ENCODE results near the gene RAB17.
"Not testable (repeated sequence)": the region's sequence is repeated elsewhere in the genome, so short reads cannot be mapped to it uniquely, and the experiment has no call there.

Gene RAB17

DNA sequence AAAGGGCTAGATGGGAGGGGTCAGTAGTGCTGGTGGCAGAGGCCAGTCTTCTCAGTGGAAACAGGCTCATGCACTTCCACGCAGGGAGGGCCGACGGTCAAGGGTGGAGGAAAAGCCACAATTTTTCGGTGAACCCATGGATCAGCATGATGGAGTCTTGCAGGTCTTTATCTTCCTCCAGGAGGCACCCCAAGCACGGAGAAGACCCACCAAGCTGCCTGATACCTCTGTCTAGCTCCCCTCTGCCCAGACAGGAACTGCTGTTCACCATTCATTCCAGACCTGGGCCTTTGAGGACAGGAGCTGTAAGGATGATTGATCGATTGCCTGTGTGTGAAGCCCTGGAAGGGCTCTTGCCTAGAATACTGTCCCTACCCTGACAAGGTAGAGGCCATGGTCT lies 34.0 kb upstream of the RAB17 start:
- no peak for DNase-seq (ENCODE audit: low read depth in 2 of 2)

DNA sequence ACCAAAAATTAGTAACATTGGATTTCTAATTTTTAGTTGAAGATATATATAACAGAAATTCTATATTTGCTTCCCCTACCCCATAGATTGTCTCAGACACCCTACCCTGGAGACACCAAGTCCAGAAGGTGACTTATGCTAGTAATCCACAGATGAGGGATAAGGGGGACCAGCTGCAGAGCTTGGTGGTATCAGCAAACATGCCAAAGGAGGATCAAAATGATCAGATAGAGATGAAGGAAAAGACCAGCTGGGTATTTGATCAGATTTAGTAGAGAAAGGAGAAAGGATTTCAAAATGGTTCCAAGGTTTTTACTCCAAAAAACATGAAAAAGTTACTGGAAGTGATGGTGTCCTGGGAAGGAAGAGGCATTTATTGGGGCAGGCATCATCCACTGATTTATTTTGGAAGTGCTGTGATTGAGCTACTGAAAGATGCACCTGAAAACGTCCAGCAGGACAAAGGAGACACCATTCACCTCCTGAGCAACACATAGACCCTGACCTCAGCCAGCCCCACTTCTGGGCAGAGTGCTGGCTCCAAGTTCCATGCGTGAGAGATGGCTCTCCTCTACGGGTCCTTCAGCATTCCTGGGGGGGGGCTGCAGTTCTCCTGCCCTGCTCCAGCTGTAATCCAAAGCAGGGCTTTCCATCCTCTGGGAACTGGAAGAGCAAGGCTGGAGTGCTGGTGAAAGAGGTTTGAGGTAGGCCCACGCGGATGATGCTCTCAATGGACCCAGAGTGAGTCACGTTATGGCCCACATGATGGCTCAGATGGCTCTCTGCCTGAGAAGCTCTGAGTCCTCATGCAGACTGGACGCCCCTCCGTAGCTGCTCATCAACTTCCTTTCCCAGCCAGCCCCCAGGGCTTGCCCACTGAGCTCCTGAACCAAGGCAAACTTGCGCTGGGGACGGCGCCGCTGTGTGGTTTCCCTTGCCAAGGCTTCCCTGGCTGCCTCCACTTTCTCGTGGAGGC lies 33.2 kb upstream of the RAB17 start:
- no peak for DNase-seq (ENCODE audit: low read depth in 2 of 2)

DNA sequence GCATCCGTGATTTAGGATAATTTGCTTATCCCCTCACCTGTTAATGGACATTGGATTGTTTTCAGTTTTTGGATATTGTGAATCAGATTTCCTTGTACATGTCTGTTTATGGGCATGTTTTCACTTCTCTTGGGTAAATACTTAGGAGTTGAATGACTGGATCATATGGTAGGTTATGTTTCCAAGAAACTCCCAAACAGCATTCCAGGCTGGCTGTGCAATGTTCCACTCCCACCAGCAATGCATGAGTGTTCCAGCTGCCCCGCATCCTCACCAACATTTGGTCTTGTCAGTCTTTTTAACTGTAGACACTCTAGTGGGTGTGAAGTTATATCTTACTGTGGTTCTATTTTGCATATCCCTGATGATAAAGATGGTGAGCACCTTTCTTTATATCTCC lies 27.9 kb upstream of the RAB17 start:
- DNase-seq (ENCODE audit: low read depth in 2 of 2): no peak

GRCh38 chr2:237617587-237617982 lies 27.1 kb upstream of the RAB17 start:
- no peak for DNase-seq (ENCODE audit: low read depth in 2 of 2)

DNA sequence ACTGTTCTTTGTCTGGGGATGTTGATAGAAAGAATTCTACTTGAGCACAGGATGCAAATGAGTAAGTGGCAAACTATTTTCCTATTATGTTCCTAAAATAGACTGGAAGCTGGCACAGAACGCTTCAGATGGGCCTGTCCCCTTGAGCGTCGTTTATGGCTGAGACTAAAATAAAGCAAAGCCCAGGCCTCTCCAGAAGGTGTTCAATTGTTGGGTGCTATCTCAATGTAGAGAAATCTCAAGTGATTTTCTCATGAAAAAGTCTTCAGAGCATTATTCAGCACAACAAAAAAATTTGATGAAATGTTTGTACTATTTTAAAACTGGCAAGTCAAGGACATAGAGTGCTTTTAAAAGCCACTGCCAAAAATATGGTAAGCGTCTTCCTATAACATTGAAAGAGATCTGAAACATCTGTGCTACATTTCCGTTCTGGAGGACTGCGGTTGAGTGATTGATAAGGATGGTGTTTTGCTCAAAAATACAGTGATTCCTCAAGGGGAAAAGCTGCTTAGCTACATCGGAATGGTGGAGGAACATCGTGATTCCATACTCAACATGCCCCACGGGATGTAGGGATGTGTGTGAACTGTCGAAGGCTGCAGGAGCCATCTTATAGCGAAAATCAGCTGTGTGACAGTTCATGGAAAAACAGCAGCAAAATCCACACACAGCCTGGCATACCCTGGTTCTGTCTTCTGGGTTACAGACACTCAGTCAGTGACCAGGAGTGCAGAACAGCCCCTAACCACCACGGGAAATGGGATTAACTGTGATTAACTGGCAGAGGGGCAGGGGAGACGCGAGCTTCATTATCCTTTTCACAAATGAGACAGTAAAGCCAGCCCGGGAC lies 26.4 kb upstream of the RAB17 start:
- no peak for DNase-seq (ENCODE audit: low read depth in 2 of 2)

GRCh38 chr2:237616373-237616733 lies 25.8 kb upstream of the RAB17 start:
- no peak for DNase-seq (ENCODE audit: low read depth in 2 of 2)

GRCh38 chr2:237615631-237616249 lies 25.2 kb upstream of the RAB17 start:
- no peak for DNase-seq (ENCODE audit: low read depth in 2 of 2)

DNA sequence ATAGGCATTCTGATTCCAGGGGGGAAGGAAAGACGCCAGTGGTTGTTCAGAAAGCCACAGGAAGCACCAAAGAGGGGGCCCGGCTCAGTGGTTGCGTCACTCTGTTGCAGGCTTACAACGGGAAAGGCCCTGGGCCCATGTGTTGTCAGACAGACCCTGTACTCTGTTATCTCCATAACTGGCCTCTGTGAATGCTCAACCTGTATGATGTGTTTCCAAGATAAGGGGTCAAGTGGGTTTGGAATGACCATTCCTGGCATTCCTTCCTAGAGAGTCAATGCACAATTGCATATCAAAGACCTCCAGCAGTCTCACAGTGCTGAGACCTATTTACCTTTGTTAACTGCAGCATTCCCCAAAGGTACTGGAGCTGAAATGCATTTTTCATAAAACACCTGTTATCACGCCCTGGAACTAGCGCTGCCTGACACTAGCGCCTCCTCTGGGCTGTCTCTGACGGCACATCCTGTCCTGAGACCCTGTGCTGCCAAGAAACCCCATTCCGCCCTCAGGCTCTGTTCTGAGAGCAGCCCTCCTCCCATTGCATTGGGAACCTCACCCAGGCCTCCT lies 23.7 kb upstream of the RAB17 start:
- no peak for DNase-seq (ENCODE audit: low read depth in 2 of 2)

DNA sequence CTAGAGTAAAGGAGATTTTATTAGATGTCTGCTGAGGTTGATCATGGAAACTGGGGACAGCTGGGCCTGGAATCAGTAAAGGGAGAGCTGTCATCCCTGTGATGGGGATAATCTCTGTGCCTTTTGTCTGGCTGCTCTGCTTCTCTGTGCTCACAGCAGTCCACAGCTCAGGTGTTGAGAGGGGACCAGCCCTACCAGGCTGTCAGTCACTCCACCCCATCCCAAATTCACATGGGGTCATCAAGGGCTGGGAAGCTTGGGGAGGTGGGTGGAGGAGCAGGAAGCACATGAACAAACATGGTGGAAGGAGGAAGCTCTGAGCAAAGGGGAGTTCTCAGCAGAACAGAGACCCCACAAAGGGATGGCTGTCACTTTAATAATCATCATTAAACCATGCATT lies 23.1 kb upstream of the RAB17 start:
- DNase-seq (ENCODE audit: low read depth in 2 of 2): no peak

DNA sequence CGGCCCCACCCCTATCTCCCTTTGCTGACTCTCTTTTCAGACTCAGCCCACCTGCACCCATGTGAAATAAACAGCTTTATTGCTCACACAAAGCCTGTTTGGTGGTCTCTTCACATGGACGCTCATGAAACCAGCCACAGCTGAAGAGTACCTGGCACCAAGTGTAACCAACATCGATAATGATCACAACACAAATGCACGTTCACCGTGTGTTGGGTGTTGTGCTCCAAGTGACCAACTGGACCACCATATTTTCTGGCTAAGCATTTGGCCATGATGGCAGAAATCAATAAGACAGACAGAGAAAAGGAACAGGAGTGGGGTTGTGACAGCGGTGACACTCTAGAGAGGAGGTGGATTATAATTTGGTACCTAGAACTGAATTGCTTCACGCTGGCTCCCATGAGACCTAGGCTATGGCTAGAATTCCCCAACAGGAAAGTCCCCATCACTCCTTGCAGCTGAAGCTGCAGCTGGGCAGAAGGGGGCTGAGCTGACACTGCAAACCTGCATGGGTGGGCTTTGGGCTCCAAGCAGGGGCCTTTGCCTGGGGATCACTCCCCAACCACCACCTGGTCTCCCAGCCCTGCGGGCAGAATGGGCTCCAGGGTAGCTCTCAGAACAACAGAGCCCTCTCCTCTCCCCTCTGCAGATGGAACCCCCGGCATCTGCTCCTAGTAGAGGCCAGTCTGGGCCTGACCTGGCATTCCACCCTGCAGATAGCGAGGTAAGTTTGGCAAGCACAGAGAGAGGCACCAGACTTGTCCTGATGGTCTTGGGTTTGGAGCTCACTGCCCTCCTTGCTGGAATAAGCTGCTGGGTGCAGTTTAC lies 22.2 kb upstream of the RAB17 start:
- DNase-seq (ENCODE audit: low read depth in 2 of 2): no peak

- not testable (repeated sequence) for DNase-seq (ENCODE audit: low read depth in 2 of 2)
These were observed 16.0 kb upstream of the RAB17 start for GRCh38 chr2:237606522-237606921.

- DNase-seq (ENCODE audit: low read depth in 2 of 2): no peak
These were observed 14.4 kb upstream of the RAB17 start for GRCh38 chr2:237604960-237605359.

- no peak for DNase-seq (ENCODE audit: low read depth in 2 of 2)
These were observed 13.9 kb upstream of the RAB17 start for GRCh38 chr2:237604391-237604790.

- peak in 1 of 2 donors; percentile 17 for DNase-seq (ENCODE audit: low read depth in 2 of 2)
These were observed 13.3 kb upstream of the RAB17 start for GRCh38 chr2:237603718-237604362.

- DNase-seq (ENCODE audit: low read depth in 2 of 2): no peak
These were observed 12.6 kb upstream of the RAB17 start for GRCh38 chr2:237603049-237603717.

DNA sequence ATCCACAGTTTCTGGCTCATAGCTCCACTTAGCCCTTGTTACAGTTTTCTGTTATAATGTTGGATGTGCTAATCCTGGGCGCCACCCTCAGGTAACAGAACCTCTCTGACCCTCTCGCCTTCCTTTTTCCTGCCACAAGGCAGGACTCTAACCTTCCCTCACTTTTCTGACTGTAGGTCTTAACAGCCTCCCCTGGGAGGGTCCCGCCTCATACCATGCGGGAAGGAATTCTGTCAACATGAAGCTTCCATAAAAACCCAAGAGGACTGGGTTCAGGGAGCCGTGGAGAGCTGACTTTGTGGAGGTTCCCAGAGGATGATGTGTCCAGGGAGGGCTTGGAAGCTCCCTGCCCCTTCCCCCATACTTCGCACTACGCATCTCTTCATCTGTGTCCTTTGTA lies 11.9 kb upstream of the RAB17 start:
- DNase-seq (ENCODE audit: low read depth in 2 of 2): no peak

DNA sequence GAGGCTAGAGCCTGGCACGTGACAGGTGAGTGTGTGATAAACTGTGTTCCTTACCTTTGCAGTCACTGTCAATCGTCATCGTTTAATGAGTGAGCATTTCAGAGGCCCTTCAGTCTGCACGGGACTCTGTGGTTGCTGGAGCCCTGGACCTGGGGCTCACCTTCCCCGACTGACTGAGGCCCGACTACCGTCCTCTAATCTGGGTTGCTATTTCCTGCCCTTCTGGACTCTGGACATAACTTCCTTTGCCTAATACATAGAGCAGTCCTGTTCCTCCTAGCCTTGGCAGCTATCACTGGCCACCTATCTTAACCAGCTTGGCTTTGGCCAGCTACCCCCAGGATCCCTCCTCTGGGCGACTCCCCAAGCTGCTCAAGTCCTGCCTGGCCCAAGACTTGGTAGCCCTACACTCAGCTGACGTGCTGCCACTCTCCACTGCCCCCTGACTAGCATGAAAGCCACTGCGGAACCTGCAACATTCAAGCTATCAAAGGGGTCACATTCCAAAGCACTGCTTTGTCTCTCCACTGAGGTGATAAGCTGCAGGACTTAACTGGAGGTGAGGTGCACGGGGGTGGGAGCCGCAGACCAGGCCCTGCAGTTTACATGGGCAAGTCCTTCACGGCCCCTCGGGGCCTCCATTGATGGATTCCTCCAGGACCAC lies 11.1 kb upstream of the RAB17 start:
- no peak for DNase-seq (ENCODE audit: low read depth in 2 of 2)

DNA sequence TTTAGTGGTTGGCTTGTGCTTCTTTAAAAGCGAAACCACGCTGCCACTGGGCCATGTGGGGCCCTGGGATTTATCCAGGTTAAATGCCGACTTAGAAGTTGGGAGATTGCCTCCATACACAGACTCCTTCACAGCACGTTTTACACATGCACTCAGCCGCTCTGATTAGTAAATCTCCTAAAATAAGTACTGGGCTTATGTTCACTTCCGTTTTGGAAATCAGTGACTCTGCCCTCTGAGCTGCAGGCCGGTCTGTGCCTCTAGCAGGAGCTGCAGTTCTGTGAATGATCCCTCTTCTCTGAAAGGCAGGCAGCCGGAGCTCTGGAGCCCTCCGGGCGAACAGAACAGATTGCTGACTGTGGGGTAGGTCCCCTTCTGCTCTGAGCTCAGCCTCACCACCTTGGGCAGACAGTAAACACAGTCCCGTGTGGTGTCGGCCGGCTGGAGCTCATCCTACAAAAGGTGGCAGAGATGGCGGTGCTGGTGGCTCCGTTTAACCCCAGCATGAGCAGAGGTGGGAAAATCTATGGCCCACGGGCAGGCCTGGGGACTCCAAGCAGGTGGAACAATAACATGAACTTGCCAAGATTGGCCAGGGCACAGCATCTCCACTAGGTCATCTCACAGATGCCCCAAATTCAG lies 9.8 kb upstream of the RAB17 start:
- DNase-seq (ENCODE audit: low read depth in 2 of 2): no peak

Measured in stimulated activated CD4-positive, alpha-beta T cell treated with anti-CD3 and anti-CD28 coated beads, Interleukin-1b, Interleukin-23, amount 100 ng/mL, for 1 hour (primary cell).